AG10803 (cell line): ENCODE measurements around the gene CAD.
"Not testable (repeated sequence)": the region's sequence is repeated elsewhere in the genome, so short reads cannot be mapped to it uniquely, and the experiment has no call there.

Source experiments
- DNase-seq: peaks from one replicate; pipeline ENCODE4 v3.0.0; 2010; ENCODE audit warnings: low read depth
- H3K4me3 ChIP-seq: 2 replicates; pipeline ENCODE4 v1.5.1; 2011; ENCODE audit warnings: mild to moderate bottlenecking, low read length, control low read depth
- CTCF ChIP-seq: conservative IDR thresholded peaks from 2 replicates; pipeline ENCODE4 v1.5.1; 2011; ENCODE audit warnings: mild to moderate bottlenecking, low read length, control low read depth, inconsistent platforms

Gene CAD

GRCh38 chr2:27217173-27218121 lies at the start of gene CAD:
Gene CAD (plus strand): TSS chr2:27217369. CDS start chr2:27217552, 183 bp downstream.
- 0 out of 2 replicates have a peak, but pooled peaks have one; percentile 0 for TF ChIP-seq CTCF
- peak; percentile 74 for DNase-seq
- H3K4me3 ChIP-seq, result peak within 1 kb of the TSS; percentile 88

GRCh38 chr2:27170581-27171337 lies 46.4 kb upstream of the CAD start:
- no peak overlapping the region for H3K4me3 ChIP-seq
- no peak for TF ChIP-seq CTCF
- DNase-seq, result no peak

- TF ChIP-seq CTCF, result no peak
- H3K4me3 ChIP-seq, result no peak overlapping the region
- peak; percentile 56 for DNase-seq
Observed at GRCh38 chr2:27171351-27171848, 45.8 kb upstream of the CAD start.

GRCh38 chr2:27174638-27175037 lies 42.5 kb upstream of the CAD start:
- TF ChIP-seq CTCF, result no peak
- DNase-seq, result no peak

GRCh38 chr2:27175330-27175729 lies 41.8 kb upstream of the CAD start:
- TF ChIP-seq CTCF, result no peak
- H3K4me3 ChIP-seq, result no peak overlapping the region
- DNase-seq, result peak; percentile 46

More at GRCh38 chr2:27174638-27175037, 42.5 kb upstream of the CAD start:
- no peak overlapping the region for H3K4me3 ChIP-seq

- DNase-seq, H3K4me3 ChIP-seq: not testable (repeated sequence)
Observed at GRCh38 chr2:27175781-27176180, 41.4 kb upstream of the CAD start.
